GM19395 (cell line): ENCODE data around the gene DIPK1A.

Experiments used
- ATAC-seq: cut with Tn5 transposase; IDR thresholded peaks from one replicate; pipeline ENCODE4 v1.9.1; 2021; ENCODE audit warnings: mild to moderate bottlenecking, moderate library complexity; ENCODE audit not compliant: unreplicated experiment

DIPK1A gene

DNA sequence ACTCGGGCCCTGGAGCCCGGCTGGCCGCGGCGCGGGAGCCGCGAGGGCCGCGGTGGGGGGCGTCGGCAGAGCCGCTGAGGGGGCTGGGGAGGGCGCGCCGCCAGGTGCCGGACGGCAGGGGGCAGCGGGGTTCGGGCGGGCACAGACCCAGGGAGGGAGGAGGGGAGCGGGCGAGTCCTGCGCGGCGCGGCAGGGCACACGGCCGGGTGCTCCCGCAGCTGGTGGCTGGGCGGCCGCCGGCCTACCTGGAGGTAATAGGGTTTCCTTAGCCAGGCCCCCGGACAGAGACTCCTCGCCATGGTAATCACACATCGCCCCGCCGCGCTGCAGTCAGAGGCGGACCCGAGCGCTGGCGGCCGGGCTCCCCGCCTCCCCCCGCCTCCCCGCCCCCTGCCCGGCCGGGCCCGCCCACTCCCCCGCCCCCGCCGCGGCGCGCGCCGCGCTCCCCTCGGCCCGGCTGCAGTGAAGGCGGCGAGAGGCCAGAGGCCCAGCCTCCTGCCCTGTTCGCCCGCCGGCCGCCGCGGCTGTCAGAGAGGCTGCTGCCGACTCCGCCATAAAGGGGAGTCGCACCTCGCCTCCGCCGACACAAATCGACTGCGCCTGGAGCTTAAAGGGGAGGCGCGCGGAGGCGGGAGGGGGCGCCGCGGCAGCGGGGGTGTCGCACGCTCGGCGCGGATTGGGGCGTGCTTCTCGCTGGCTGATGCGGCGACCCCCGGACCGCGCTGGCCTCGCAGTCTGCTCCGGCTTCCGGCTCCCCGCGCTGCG lies at the start of gene DIPK1A:
Gene DIPK1A, minus strand, starts transcription at position 332 of the 765 bp plus-strand sequence. Its CDS starts 33 bp downstream, at position 299.
- peak; percentile 47 for ATAC-seq

GRCh38 chr1:93007941-93008577 lies 46.8 kb upstream of the DIPK1A start:
- no peak for ATAC-seq

DNA sequence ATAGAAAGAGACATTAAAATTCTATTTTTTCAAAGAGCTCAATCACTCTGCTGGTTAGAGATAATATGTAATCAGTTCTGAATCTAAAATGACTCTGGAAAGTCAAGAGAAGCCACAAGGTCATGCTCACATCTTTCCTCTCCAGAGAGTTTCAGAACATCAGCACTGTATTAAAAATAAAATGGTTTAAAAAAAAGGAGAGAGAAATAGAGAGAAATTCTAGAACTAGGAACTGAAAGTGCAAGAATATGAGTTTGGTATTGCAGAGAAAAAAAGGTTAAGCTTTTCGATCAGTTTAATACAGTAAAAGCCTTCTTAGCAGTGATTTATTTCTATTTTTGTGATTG lies 44.0 kb upstream of the DIPK1A start:
- no peak for ATAC-seq

GRCh38 chr1:93004566-93005251 lies 43.4 kb upstream of the DIPK1A start:
- ATAC-seq, result no peak

DNA sequence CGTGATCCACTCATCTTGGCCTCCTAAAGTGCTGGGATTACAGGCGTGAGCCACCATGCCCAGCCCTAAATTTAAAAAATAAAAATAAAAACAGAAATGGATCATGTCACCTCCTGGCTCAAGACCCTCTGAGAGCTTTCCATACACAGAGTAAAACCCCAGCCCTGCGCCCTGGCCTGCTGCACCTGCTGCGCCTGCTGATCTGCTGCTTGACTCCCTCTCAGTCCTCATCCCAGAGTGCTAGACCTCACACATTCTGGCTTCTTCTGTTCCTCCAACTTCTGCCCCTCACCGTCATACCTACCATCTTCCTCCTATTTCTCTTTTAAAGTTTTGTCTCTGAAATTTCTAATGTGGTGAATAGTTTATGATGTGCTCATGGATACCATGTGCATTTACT lies 42.7 kb upstream of the DIPK1A start:
- ATAC-seq, result no peak

- ATAC-seq, result no peak
These were observed 41.5 kb upstream of the DIPK1A start for GRCh38 chr1:93002781-93003180.

DNA sequence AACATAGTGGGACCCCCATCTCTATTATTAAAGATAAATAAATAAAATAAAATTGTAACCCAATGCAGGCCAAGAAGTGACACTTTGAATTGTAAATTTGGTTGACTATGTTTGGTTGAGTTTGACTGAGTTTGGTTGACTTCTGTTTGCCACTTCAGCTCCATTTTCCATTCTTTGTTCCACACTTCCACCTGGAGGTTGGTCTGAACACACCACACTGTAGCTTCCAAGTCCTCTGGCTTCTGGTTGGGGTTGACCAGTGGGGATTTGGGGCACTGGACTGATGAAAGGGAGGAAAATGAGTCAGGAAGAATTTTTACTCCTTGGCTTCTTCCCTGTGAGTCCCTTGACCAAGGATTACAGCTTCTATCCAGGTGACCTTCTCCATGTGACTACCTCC lies 40.6 kb upstream of the DIPK1A start:
- ATAC-seq, result no peak

DNA sequence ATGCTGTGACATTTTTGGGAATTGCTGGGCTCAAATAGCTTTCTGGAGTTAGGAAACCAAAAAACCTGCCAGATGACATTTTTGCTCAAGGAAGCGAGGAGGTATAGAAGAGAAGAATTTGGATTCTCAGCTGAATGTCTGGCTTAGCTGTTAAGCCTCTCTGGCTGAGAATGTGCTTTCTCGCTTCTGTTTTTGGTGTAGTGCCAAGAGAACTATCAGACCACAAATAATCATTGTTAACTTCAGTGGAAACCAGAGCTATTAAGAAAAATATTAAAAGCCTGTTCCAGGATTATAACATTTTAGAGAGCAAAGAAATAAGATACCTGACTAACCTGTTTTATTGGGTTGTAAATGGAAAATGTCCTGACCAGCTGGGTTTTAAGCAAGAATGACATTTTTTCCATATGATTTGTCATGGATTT lies 39.5 kb upstream of the DIPK1A start:
- ATAC-seq, result no peak

DNA sequence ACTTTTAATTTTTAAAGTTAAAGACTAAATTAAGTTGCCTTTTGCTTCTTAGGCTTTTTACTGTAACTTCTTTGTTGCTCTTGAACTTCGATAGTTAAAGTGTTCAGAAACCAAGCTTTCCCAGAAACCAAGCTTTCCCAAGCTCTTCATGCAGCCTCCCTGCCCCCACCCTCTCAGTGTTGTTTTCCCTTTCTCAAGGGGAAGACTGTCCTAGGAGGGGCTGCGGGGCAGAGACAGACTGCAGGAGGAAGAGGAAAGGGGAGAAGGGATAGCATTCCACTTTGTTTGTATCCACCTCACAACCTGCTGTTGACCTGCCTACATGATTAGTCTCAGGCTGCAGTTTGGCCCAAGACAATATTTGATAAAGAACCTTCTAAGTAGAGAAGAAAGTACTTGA lies 39.0 kb upstream of the DIPK1A start:
- ATAC-seq, result no peak

DNA sequence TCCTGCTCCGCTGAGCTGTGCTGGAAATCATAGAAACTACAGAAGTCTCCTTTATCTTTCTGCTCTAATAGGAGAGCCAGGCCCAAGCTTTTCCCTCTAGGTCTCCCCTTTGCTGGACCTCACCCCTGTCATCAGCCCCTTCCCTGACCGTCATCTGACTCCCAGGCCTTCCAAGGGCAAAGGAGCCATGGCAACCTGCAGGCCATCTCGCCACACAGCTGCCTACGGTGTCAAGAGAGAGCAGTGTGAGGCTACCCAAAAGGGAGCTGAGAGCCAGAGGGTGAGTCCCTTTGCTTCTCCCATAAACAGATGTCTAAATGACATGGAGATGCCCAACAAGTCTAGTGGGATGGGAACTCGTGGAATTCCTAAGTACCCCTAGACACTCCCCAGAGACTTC lies 37.6 kb upstream of the DIPK1A start:
- no peak for ATAC-seq

GRCh38 chr1:92995441-92996430 lies 34.5 kb upstream of the DIPK1A start:
- ATAC-seq, result no peak

GRCh38 chr1:92994105-92994712 lies 32.9 kb upstream of the DIPK1A start:
- peak; percentile 97 for ATAC-seq

DNA sequence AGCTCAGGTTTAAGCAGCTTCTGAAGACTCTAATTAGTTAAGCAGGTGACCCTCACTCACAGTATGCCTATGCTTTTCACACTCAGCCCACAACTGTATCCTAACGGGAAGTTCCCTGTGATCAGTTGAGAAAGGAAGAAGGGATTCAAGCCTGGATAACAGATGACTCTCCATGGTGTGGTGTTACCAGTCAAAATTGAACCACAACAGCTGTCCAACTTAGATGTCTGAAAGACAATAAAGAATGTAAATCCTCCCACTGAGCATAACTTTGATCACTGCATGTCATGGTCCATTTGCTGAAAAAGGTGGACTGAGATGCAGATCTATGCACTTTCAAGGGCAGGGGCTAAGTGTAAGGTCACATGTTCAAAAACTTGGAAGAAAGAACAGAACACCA lies 32.3 kb upstream of the DIPK1A start:
- no peak for ATAC-seq

DNA sequence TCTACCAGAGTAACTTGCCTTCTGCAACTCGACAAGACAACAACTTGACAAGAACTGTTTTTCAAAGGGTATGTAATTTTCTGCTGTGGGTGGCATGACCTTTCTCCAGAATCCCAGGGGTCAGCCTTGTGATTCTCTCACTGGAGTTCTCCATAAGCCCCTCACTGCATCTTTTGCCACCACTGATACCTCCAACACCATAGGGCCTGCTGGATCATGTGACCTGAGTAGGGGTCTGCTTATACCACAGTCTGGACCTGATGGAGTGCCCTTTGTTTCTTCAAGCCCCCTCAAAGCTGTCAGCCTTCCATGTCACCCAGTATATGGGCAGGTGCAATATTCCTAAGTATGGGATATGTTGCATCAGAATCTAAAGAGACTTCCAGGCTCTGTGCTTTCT lies 31.6 kb upstream of the DIPK1A start:
- ATAC-seq, result no peak

GRCh38 chr1:92992054-92992453 lies 30.8 kb upstream of the DIPK1A start:
- no peak for ATAC-seq

GRCh38 chr1:92990828-92991227 lies 29.6 kb upstream of the DIPK1A start:
- ATAC-seq, result no peak

- no peak for ATAC-seq
These were observed 28.8 kb upstream of the DIPK1A start for GRCh38 chr1:92989936-92990583.

GRCh38 chr1:92989253-92989652 lies 28.0 kb upstream of the DIPK1A start:
- no peak for ATAC-seq

GRCh38 chr1:92987462-92987861 lies 26.2 kb upstream of the DIPK1A start:
- no peak for ATAC-seq

DNA sequence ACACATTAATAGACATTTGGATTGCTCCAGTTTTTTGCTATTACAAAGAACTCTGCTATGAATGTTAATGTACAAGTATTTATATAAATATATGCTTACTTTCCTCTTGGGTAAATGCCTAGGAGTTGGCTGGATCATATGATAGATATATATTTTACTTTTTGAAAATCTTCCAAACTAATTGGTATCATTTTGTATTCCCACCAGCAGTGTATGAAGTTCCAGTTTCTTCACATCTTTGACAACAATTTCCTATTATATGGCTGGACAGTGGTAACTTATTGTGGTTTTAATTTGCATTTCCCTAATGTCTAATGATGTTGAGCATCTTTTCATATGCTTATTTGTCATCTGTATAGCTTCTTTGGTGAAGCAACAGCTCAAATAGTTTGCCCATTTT lies 23.8 kb upstream of the DIPK1A start:
- no peak for ATAC-seq
